NCI-H774 (cell line): Measurements from ENCODE around the gene CORO2A.
A peak's percentile ranks its signal among the peaks of the same experiment; 100 is the strongest.

ENCODE experiments used
- DNase-seq: peaks from one replicate; lab custom pipeline; 2025; lab: John Stamatoyannopoulos, UW

CORO2A gene

GRCh38 chr9:98171176-98171925 lies 21.1 kb downstream of the CORO2A start:
- DNase-seq, result no peak

DNA sequence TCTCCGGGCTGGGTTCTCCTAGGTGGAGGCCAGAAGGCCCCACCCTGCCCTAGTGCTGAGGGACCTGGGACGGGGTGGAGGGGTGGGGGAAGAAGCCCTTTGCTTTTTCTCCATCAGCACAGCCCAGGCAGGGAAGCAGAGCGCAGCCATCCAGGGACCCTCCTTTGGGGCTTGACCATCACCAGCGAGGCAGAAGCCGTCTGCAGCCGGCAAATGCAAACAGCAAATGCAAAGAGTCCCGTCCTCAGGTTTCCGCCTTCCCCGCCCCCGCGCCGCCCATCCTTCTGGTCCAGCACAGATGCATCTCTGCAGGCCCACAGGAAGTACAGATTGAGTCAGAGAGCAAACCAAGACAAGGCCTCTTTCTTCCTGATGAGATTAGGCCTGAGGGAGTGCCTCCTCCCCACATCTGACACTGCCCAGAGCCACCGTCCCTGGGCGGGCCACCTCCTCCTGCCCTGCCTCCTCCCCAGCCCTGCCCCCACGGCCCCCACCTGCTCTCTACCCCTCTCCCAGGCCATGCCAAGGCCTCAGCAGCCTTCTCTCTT lies 23.4 kb downstream of the CORO2A start:
- no peak for DNase-seq

GRCh38 chr9:98168153-98168780 lies 24.2 kb downstream of the CORO2A start:
- DNase-seq, result no peak

- no peak for DNase-seq
Observed at GRCh38 chr9:98164912-98165311, 27.5 kb downstream of the CORO2A start.

DNA sequence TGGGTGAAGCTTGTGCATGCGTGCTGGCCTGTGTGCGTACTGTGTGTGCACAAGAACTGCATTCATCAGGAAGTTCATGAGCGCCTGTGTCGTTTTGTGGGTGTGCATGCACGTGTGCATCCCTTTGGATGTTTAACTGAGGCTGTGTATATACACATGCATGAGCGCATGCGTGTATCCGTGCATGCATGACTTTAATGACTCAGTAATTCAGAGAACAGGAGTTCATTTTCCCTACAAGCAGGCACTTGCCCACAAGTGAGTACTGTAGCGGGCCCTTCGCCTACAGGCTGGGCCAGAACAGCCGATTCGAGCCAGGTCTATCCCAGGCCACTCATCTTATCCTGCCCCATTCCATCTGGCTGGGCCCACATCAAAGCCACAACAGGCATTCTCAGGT lies 29.8 kb downstream of the CORO2A start:
- DNase-seq, result no peak

GRCh38 chr9:98161851-98162250 lies 30.6 kb downstream of the CORO2A start:
- no peak for DNase-seq

- no peak for DNase-seq
Observed at GRCh38 chr9:98159790-98160189, 32.6 kb downstream of the CORO2A start.

GRCh38 chr9:98159301-98159700 lies 33.1 kb downstream of the CORO2A start:
- DNase-seq, result no peak

- peak; percentile 67 for DNase-seq
Observed at GRCh38 chr9:98158071-98158831, 34.2 kb downstream of the CORO2A start.

GRCh38 chr9:98157372-98157771 lies 35.1 kb downstream of the CORO2A start:
- DNase-seq, result no peak

- DNase-seq, result no peak
Observed at GRCh38 chr9:98154678-98155077, 37.8 kb downstream of the CORO2A start.

DNA sequence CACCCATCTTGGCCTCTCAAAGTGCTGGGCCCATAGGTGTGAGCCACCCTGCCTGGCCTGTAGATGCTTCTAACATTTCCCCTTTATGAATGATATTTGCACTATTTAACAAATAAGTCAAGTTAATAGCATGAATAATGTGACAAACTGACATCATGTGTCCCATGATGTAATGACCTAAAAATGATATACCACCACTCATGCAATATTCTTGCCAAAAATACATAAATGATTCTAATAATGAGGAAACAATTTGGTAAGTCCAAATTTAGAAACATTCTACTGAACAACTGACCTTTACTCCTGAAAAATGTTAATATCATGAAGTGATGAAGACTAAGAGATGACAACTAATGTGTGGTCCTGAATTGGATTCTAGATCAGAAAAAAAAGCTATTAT lies 39.9 kb downstream of the CORO2A start:
- DNase-seq, result no peak

GRCh38 chr9:98150721-98151120 lies 41.7 kb downstream of the CORO2A start:
- no peak for DNase-seq

GRCh38 chr9:98150164-98150563 lies 42.3 kb downstream of the CORO2A start:
- DNase-seq, result no peak

DNA sequence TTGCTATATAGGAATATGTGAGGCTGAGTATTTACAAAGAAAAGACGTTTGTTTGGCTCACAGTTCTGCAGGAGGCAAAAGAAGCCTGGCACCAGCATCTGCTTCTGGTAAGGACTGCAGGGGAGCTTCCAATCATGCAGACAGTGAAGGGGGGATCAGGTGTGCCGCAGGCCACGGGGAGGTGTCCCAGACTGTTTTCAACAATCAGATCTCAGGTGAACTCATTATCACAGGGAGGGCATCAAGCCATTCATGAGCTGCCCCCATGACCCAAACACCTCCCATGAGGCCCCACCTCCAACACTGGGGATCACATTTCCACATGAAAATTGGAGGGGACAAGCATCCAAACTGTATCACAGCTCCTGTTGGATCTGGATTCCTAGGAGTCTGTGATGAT lies 43.0 kb downstream of the CORO2A start:
- DNase-seq, result no peak

GRCh38 chr9:98148486-98148885 lies 44.0 kb downstream of the CORO2A start:
- DNase-seq, result no peak

DNA sequence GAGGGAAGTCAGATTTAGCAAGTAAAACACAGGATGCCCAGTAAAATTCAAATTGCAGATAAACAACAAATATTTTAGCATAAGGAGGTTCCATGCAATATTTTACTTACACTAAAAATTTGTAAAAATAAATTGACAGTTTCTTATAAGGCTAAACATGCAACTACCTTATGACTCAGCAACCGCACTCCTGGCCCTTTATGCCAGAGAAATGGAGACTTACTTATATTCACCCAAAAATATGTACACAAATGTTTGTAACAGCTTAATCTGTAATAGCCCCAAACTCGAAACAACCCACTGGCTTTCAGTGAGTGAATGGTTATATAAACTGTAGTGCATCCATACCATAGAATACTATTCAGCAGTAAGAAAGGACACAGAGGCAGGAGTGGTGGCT lies 44.9 kb downstream of the CORO2A start:
- DNase-seq, result no peak

- no peak for DNase-seq
Observed at GRCh38 chr9:98146101-98146991, 46.1 kb downstream of the CORO2A start.

GRCh38 chr9:98144631-98145030 lies 47.8 kb downstream of the CORO2A start:
- no peak for DNase-seq

- no peak for DNase-seq
Observed at GRCh38 chr9:98144076-98144475, 48.4 kb downstream of the CORO2A start.

DNA sequence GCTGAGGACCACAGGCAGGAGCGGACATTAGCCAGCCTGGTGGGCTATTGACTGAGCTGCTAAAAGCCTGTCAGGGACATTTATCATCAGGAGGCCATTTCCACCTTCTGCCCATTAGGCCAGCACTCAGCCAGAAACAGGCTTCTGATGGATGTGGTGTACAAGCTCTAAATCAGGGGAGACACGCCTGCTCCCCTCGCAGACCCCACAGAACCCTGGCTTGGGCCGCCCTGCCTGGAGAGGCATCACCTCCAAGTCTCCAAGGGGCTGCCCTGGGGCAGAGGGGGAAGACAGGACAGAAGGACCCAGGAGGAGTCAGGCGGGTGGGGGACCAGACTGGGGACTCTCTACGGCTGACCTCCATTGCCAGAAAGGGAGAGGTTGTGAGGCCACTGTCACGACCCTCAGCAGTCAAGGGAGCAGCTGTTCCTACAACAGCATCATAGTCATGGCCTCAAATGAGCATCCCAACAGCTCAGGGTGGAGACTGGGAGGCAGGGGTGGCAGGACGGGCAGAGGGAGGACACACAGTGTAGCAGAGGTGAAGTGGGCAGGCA lies 49.4 kb downstream of the CORO2A start:
- DNase-seq, result no peak
